ENCODE measurements around the gene RMRP. TPM values are rescaled to one million over a fixed set of nuclear protein-coding genes. Genes with fewer than 3 reads are reported as not detected.

Gene RMRP
- total and polyA plus RNA-seq, 10 of the 15 experiments (the other 5 are each of a cell fraction or from before 2014, with no cell fraction given), result 12.0 to 42,450 (median 6,418) TPM; not detected in 4

DNA sequence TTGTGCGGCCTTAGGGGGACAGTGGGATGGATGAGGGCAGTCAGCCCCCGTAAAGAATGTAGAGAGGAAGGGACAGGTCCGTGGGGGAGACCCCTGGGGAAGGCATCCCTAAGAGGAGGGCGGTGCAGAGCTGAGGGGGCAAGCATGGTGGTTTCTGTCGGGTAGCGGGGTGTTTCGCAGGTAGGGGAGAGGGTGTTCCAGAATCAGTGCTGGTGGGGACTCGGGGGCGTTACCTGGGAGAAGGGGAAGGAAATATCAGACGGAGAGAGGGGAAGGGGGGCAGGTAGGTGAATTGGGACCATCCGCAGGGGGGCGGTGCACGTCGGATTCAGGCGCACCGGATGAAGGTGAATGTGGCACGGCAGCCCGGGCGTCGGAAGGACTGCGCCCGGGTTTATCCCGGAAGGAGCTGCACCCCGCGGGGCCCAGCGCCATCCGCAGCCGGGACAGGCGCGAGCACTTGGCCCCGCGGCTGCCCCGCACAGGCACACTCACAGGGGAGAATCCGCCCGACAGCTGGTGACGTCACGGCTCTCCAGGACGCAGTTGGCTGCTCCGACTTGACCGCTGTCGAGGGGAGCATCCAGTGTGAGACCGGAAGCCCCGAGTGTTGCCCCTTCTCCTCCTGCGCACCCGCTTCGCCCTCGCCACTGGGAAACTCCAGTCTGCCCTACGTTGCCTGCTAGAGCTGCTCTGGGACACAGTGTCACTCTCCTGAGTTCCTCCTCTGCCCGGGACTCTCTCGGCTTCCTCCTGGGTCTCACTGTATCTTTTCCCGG lies 40.9 kb downstream of the RMRP start (continued):
- 0 out of 2 replicates have a peak, but pooled peaks have one; percentile 31 for TF ChIP-seq RAD21 (IDR thresholded peaks at IDR 0.05; ENCODE audit: insufficient read depth, low read depth, low read length)
- TF ChIP-seq BRCA1 (IDR thresholded peaks at IDR 0.05; ENCODE audit: low read depth, low read length), result no peak
- TF ChIP-seq, protein P1, sequence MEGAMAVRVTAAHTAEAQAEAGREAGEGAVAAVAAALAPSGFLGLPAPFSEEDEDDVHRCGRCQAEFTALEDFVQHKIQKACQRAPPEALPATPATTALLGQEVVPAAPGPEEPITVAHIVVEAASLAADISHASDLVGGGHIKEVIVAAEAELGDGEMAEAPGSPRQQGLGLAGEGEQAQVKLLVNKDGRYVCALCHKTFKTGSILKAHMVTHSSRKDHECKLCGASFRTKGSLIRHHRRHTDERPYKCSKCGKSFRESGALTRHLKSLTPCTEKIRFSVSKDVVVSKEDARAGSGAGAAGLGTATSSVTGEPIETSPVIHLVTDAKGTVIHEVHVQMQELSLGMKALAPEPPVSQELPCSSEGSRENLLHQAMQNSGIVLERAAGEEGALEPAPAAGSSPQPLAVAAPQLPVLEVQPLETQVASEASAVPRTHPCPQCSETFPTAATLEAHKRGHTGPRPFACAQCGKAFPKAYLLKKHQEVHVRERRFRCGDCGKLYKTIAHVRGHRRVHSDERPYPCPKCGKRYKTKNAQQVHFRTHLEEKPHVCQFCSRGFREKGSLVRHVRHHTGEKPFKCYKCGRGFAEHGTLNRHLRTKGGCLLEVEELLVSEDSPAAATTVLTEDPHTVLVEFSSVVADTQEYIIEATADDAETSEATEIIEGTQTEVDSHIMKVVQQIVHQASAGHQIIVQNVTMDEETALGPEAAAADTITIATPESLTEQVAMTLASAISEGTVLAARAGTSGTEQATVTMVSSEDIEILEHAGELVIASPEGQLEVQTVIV (IDR thresholded peaks at IDR 0.05; ENCODE audit: borderline replicate concordance, partially characterized antibody), result no peak
- TF ChIP-seq SREBF2 (IDR thresholded peaks at IDR 0.05; ENCODE audit: low read length), result no peak
- no peak for TF ChIP-seq CBX3 (IDR thresholded peaks at IDR 0.05; ENCODE audit: borderline replicate concordance, low read depth)
- TF ChIP-seq GABPA (IDR thresholded peaks at IDR 0.05; ENCODE audit: low read depth), result peak; percentile 34; the same call in 1 of the 2 replicates
- TF ChIP-seq NFIC (IDR thresholded peaks at IDR 0.05; ENCODE audit: low read depth, low read length), result no peak
- TF ChIP-seq ETV6 (conservative IDR thresholded peaks at IDR 0.05 in 1 of 2, IDR thresholded peaks at IDR 0.05 in 1 of 2; ENCODE audit: borderline replicate concordance in 1 of 2, low read depth in 1 of 2), result no peak
- TF ChIP-seq, protein P2, sequence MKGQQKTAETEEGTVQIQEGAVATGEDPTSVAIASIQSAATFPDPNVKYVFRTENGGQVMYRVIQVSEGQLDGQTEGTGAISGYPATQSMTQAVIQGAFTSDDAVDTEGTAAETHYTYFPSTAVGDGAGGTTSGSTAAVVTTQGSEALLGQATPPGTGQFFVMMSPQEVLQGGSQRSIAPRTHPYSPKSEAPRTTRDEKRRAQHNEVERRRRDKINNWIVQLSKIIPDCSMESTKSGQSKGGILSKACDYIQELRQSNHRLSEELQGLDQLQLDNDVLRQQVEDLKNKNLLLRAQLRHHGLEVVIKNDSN (IDR thresholded peaks at IDR 0.05; ENCODE audit: borderline replicate concordance, extremely low read length, insufficient read depth, low read depth, low read length), result no peak
- TF ChIP-seq HDAC6 (IDR thresholded peaks at IDR 0.05; ENCODE audit: unreplicated experiment), result no peak
- no peak for TF ChIP-seq MTA2 (IDR thresholded peaks at IDR 0.05; ENCODE audit: low read depth)
- TF ChIP-seq NFXL1 (IDR thresholded peaks at IDR 0.05; ENCODE audit: borderline replicate concordance), result no peak
- peak; percentile 73; the same call in 1 of the 2 replicates for TF ChIP-seq PAX5 (IDR thresholded peaks at IDR 0.05; ENCODE audit: borderline replicate concordance, low read depth, low read length)
- TF ChIP-seq, protein P3, sequence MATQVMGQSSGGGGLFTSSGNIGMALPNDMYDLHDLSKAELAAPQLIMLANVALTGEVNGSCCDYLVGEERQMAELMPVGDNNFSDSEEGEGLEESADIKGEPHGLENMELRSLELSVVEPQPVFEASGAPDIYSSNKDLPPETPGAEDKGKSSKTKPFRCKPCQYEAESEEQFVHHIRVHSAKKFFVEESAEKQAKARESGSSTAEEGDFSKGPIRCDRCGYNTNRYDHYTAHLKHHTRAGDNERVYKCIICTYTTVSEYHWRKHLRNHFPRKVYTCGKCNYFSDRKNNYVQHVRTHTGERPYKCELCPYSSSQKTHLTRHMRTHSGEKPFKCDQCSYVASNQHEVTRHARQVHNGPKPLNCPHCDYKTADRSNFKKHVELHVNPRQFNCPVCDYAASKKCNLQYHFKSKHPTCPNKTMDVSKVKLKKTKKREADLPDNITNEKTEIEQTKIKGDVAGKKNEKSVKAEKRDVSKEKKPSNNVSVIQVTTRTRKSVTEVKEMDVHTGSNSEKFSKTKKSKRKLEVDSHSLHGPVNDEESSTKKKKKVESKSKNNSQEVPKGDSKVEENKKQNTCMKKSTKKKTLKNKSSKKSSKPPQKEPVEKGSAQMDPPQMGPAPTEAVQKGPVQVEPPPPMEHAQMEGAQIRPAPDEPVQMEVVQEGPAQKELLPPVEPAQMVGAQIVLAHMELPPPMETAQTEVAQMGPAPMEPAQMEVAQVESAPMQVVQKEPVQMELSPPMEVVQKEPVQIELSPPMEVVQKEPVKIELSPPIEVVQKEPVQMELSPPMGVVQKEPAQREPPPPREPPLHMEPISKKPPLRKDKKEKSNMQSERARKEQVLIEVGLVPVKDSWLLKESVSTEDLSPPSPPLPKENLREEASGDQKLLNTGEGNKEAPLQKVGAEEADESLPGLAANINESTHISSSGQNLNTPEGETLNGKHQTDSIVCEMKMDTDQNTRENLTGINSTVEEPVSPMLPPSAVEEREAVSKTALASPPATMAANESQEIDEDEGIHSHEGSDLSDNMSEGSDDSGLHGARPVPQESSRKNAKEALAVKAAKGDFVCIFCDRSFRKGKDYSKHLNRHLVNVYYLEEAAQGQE (IDR thresholded peaks at IDR 0.05; ENCODE audit: low read depth, low read length), result no peak
- TF ChIP-seq GATAD2B (conservative IDR thresholded peaks at IDR 0.05; ENCODE audit: low read depth), result peak; percentile 66; the same call in 1 of the 2 replicates
- 0 out of 4 replicates have a peak, but pooled peaks of 1 of the 2 experiments have one; percentile 19 for TF ChIP-seq IKZF2 (IDR thresholded peaks at IDR 0.05)
- TF ChIP-seq NFYB (IDR thresholded peaks at IDR 0.05; ENCODE audit: insufficient read depth, low read depth, low read length), result peak; percentile 45; the same call in 1 of the 2 replicates
- peak; percentile 49; the same call in 1 of the 2 replicates for TF ChIP-seq YY1 (IDR thresholded peaks at IDR 0.05; ENCODE audit: low read depth, low read length)
- peak; percentile 45; the same call in 1 of the 3 replicates for TF ChIP-seq POU2F2 (IDR thresholded peaks at IDR 0.05; ENCODE audit: borderline replicate concordance, low read depth, low read length)
- TF ChIP-seq RFX5 (IDR thresholded peaks at IDR 0.05; ENCODE audit: low read depth, low read length), result peak; percentile 96
- no peak for TF ChIP-seq HDAC2 (IDR thresholded peaks at IDR 0.05)
- no peak for TF ChIP-seq MYC (IDR thresholded peaks at IDR 0.05; ENCODE audit: insufficient read depth, insufficient read length, insufficient replicate concordance, low read length, severe bottlenecking)
- peak; percentile 17; the same call in 1 of the 2 replicates for TF ChIP-seq SMC3 (IDR thresholded peaks at IDR 0.05; ENCODE audit: borderline replicate concordance, low read length)
